ENCODE measurements around the gene ATP10A.

Gene ATP10A

DNA sequence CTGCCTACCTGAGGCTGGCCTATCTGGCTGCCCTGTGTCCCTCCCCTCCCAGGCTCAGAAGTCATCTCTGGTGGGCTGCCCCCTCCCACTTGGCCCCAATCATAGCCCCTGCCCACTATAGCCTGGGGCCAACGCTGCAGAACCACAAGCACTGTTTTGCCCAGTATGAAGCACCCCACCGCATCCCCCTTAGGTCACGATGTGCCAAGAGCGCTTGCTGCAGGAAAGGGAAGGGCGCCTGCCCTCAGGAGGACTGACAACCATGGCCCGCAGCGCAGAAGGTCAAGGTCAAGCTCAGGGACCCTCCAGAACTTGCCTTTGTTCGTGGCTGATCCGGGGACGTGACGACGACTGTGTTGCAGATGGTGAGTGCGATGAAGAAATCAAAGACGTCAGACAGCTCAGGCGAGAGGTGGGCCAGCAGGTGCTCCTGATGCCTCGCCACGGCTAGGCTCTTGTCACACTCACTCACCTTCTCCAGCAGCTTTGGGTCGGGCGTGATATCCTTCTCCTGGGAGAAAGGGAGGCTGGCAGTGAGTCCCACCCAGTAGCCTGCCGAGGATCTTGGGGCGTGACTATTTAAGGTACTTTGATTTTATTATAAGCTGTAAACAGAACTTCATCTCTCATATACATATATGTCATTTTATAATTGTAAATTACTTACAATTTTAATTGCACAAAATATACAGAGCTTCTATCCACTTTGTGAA is 146.6 kb downstream of the ATP10A start:
- Histone ChIP-seq H3K9me3 (ENCODE audit: low read length) (no peaks in the 10 kb centered on the region), H3K9ac (ENCODE audit: low read length) (no peak overlapping the region), H3K27ac (ENCODE audit: low read depth, low read length, poor library complexity, severe bottlenecking) (no peak overlapping the region), H2AFZ (ENCODE audit: low read length) (no peak overlapping the region), H3F3A (ENCODE audit: insufficient read depth, low read length) (no peaks in the 10 kb centered on the region), H3K4me3 (ENCODE audit: low read depth, low read length, poor library complexity, severe bottlenecking) (no peak overlapping the region), H3K27me3 (ENCODE audit: insufficient read depth, low read length) (no peaks in the 10 kb centered on the region), H4K20me1 (ENCODE audit: insufficient read depth, low read length) (no peaks in the 10 kb centered on the region), H3K79me2 (ENCODE audit: insufficient read depth, low read length) (no peaks in the 10 kb centered on the region), H3K4me1 (ENCODE audit: insufficient read depth, low read length, severe bottlenecking) (no peaks in the 10 kb centered on the region), H3K36me3 (ENCODE audit: insufficient read depth, low read length) (no peaks in the 10 kb centered on the region), H3K9me2 (ENCODE audit: low read depth, low read length) (no peaks in the 10 kb centered on the region), H3K4me2 (ENCODE audit: low read length) (no peak overlapping the region)
- TF ChIP-seq, protein P1, sequence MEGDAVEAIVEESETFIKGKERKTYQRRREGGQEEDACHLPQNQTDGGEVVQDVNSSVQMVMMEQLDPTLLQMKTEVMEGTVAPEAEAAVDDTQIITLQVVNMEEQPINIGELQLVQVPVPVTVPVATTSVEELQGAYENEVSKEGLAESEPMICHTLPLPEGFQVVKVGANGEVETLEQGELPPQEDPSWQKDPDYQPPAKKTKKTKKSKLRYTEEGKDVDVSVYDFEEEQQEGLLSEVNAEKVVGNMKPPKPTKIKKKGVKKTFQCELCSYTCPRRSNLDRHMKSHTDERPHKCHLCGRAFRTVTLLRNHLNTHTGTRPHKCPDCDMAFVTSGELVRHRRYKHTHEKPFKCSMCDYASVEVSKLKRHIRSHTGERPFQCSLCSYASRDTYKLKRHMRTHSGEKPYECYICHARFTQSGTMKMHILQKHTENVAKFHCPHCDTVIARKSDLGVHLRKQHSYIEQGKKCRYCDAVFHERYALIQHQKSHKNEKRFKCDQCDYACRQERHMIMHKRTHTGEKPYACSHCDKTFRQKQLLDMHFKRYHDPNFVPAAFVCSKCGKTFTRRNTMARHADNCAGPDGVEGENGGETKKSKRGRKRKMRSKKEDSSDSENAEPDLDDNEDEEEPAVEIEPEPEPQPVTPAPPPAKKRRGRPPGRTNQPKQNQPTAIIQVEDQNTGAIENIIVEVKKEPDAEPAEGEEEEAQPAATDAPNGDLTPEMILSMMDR (IDR thresholded peaks at IDR 0.05; ENCODE audit: low read length) = no peak
- TF ChIP-seq EZH2 (IDR thresholded peaks at IDR 0.05; ENCODE audit: borderline replicate concordance, low read length) = no peak

DNA sequence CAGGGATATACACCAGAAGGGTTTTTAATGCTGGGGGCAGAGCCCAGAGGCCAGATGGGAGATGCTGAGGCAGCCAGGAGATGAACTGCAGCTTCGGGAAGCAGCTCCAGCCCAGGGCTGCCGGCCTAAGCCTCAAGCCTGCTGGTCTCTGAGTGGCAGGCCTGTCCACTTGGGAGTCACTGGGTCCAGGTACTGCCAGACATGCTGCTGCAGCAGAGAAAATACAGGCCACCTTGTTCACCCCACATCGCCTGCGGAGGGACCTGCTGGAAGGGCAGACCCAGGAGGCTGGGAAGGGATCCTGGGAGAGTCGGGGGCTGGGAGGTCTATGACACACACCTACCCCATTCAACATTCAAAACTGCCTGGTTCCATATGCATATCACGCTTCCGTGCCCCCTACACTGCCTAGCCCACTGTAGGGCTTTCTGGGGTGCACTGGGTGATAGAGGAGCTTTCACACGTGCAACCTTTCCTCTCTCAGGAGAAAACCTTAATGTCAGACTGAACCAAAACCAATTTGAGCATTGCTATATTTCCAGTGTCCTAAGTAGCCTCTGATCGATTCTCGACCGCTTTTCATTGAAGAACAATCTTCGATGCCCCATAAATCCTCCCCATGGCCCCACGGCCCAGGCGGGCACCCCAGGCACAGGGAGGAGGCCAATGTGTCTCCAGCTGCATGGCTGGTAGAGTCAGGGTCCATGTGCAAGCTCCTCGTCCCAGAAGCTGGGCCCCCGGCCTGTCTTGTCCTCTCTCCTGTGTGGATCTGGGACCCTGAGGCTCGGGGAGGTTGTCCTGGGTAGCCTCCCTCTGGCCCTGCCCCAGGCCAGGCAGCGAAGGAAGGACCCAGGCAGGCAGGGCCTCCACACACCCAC is 147.4 kb downstream of the ATP10A start:
- H3K9ac ChIP-seq (ENCODE audit: low read length) = no peak overlapping the region
- H3K9me3 ChIP-seq (ENCODE audit: low read length) = no peaks in the 10 kb centered on the region
- H3F3A ChIP-seq (ENCODE audit: insufficient read depth, low read length) = no peaks in the 10 kb centered on the region
- H2AFZ ChIP-seq (ENCODE audit: low read length) = no peak overlapping the region
- TF ChIP-seq, protein P1 (IDR thresholded peaks at IDR 0.05; ENCODE audit: low read length) = no peak
- no peak for TF ChIP-seq EZH2 (IDR thresholded peaks at IDR 0.05; ENCODE audit: borderline replicate concordance, low read length)
- no peak overlapping the region for H3K4me3 ChIP-seq (ENCODE audit: low read depth, low read length, poor library complexity, severe bottlenecking)
- no peaks in the 10 kb centered on the region for H3K27me3 ChIP-seq (ENCODE audit: insufficient read depth, low read length)
- no peaks in the 10 kb centered on the region for H3K4me1 ChIP-seq (ENCODE audit: insufficient read depth, low read length, severe bottlenecking)
- no peak overlapping the region for H3K27ac ChIP-seq (ENCODE audit: low read depth, low read length, poor library complexity, severe bottlenecking)
- H3K36me3 ChIP-seq (ENCODE audit: insufficient read depth, low read length) = no peaks in the 10 kb centered on the region
- H3K9me2 ChIP-seq (ENCODE audit: low read depth, low read length) = no peaks in the 10 kb centered on the region
- no peak overlapping the region for H3K4me2 ChIP-seq (ENCODE audit: low read length)
- no peaks in the 10 kb centered on the region for H3K79me2 ChIP-seq (ENCODE audit: insufficient read depth, low read length)
- no peaks in the 10 kb centered on the region for H4K20me1 ChIP-seq (ENCODE audit: insufficient read depth, low read length)

DNA sequence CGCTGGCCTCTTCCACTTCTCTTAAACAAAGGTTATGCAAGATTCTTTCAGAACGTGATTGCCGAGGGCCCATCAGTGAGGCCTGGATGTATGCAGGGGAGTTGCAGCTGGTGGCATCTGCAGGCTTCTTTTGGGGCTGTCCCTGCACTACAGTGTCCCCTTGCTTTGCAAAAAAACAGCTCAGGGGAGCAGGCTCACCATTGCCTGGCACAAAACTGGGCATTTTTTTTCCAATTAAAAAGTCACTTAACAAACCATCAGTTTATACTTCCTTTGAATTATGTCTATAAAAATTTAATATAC is 148.6 kb downstream of the ATP10A start:
- TF ChIP-seq EZH2 (IDR thresholded peaks at IDR 0.05; ENCODE audit: borderline replicate concordance, low read length) = no peak
- TF ChIP-seq, protein P1 (IDR thresholded peaks at IDR 0.05; ENCODE audit: low read length) = no peak
- Histone ChIP-seq H2AFZ (ENCODE audit: low read length) (no peak overlapping the region), H3K9ac (ENCODE audit: low read length) (no peak overlapping the region), H4K20me1 (ENCODE audit: insufficient read depth, low read length) (no peaks in the 10 kb centered on the region), H3K4me3 (ENCODE audit: low read depth, low read length, poor library complexity, severe bottlenecking) (no peak overlapping the region), H3K9me2 (ENCODE audit: low read depth, low read length) (no peaks in the 10 kb centered on the region), H3K36me3 (ENCODE audit: insufficient read depth, low read length) (no peaks in the 10 kb centered on the region), H3K4me2 (ENCODE audit: low read length) (no peak overlapping the region), H3F3A (ENCODE audit: insufficient read depth, low read length) (no peaks in the 10 kb centered on the region), H3K79me2 (ENCODE audit: insufficient read depth, low read length) (no peaks in the 10 kb centered on the region), H3K27me3 (ENCODE audit: insufficient read depth, low read length) (no peaks in the 10 kb centered on the region), H3K9me3 (ENCODE audit: low read length) (no peaks in the 10 kb centered on the region), H3K4me1 (ENCODE audit: insufficient read depth, low read length, severe bottlenecking) (no peaks in the 10 kb centered on the region), H3K27ac (ENCODE audit: low read depth, low read length, poor library complexity, severe bottlenecking) (no peak overlapping the region)
